Keratinocyte (primary cell): ENCODE results near the gene LRPPRC. TPM values are rescaled to one million over a fixed set of nuclear protein-coding genes. Genes with fewer than 3 reads are reported as not detected.

Source experiments
- DNase-seq: peaks from one replicate; pipeline ENCODE4 v3.0.0-alpha.2; 2011; ENCODE audit warnings: low read depth, missing footprints, low spot score
- FAIRE-seq: peaks from 2 replicates; lab custom pipeline; 2011; peaks lifted over from hg19 to GRCh38; lab: Jason Lieb, UNC
- H2AFZ ChIP-seq: 2 replicates; pipeline ENCODE4 v1.6.0; 2012; ENCODE audit warnings: low read length, control low read depth, inconsistent platforms; ENCODE audit not compliant: control insufficient read depth
- H3K27ac ChIP-seq: 2 replicates; pipeline ENCODE4 v1.5.1; 2011; ENCODE audit warnings: low read length; ENCODE audit not compliant: control insufficient read depth, insufficient read depth
- H3K27me3 ChIP-seq: 3 replicates; pipeline ENCODE4 v1.6.0; 2011; ENCODE audit warnings: low read length; ENCODE audit not compliant: control insufficient read depth, insufficient read depth; ENCODE audit errors: extremely low read depth
- H3K36me3 ChIP-seq, 2 experiments: 2 replicates in 1 of 2; 3 replicates in 1 of 2; pipeline ENCODE4 v1.5.1; 2011; ENCODE audit warnings: low read length in 2 of 2, mild to moderate bottlenecking in 1 of 2; ENCODE audit not compliant: control insufficient read depth in 2 of 2, insufficient read depth in 2 of 2; ENCODE audit errors: extremely low read depth in 1 of 2
- H3K4me1 ChIP-seq: 3 replicates; pipeline ENCODE4 v1.5.1; 2011; ENCODE audit warnings: low read length; ENCODE audit not compliant: control insufficient read depth, insufficient read depth; ENCODE audit errors: extremely low read depth
- H3K4me2 ChIP-seq: 3 replicates; pipeline ENCODE4 v1.6.0; 2011; ENCODE audit warnings: low read depth, low read length; ENCODE audit not compliant: control insufficient read depth, insufficient read depth; ENCODE audit errors: extremely low read depth
- H3K4me3 ChIP-seq, 3 experiments: fragments of 200-600 bp in 1 of 3; sonication (generic) in 1 of 3; 2 replicates in 2 of 3; 3 replicates in 1 of 3; pipeline ENCODE4 v1.5.1; 2011 to 2016; ENCODE audit warnings: low read length in 3 of 3, mild to moderate bottlenecking in 3 of 3, control low read depth in 2 of 3, inconsistent platforms in 1 of 3, low read depth in 1 of 3, mixed read lengths in 1 of 3, mixed run types in 1 of 3, moderate library complexity in 1 of 3; ENCODE audit not compliant: control insufficient read depth in 2 of 3, insufficient read depth in 2 of 3; ENCODE audit errors: extremely low read depth in 1 of 3
- H3K79me2 ChIP-seq: 2 replicates; pipeline ENCODE4 v1.6.0; 2012; ENCODE audit warnings: low read length; ENCODE audit not compliant: control insufficient read depth, insufficient read depth
- H3K9ac ChIP-seq: 3 replicates; pipeline ENCODE4 v1.6.0; 2011; ENCODE audit warnings: low read length; ENCODE audit not compliant: control insufficient read depth, insufficient read depth; ENCODE audit errors: extremely low read depth
- H3K9me1 ChIP-seq: 3 replicates; pipeline ENCODE4 v1.6.0; 2011; ENCODE audit warnings: low read length; ENCODE audit not compliant: control insufficient read depth, insufficient read depth; ENCODE audit errors: extremely low read depth
- H3K9me3 ChIP-seq: 2 replicates; pipeline ENCODE4 v1.5.1; 2012; ENCODE audit warnings: low read depth, low read length; ENCODE audit not compliant: control insufficient read depth
- H4K20me1 ChIP-seq: 3 replicates; pipeline ENCODE4 v1.6.0; 2011; ENCODE audit warnings: low read length; ENCODE audit not compliant: control insufficient read depth, insufficient read depth; ENCODE audit errors: extremely low read depth
- CTCF ChIP-seq, 3 experiments: IDR thresholded peaks in 1 of 3; conservative IDR thresholded peaks in 1 of 3; optimal IDR thresholded peaks in 1 of 3; 2 replicates in 2 of 3; 3 replicates in 1 of 3; pipeline versions ENCODE3 to v1.5.1; 2011; ENCODE audit warnings: low read length in 3 of 3, mild to moderate bottlenecking in 3 of 3, moderate library complexity in 2 of 3, control low read depth in 1 of 3, inconsistent platforms in 1 of 3; ENCODE audit not compliant: insufficient read depth in 2 of 3; ENCODE audit errors: extremely low read depth in 1 of 3
- EZH2 ChIP-seq: IDR thresholded peaks from one replicate; pipeline ENCODE4 v1.6.1; 2012; ENCODE audit warnings: inconsistent platforms, mild to moderate bottlenecking, low read length, moderate library complexity
- dilution Hi-C: fragments of 300-500 bp; cut with MboI; formaldehyde crosslinking; loops from one replicate; pipeline ENCODE4 v1.7.0; 2020; ENCODE audit warnings: low sequenced_read_pairs; ENCODE audit not compliant: extremely low pct_ligation_motif_present
- polyA plus RNA-seq, 5 experiments: library from polyadenylated mRNA; depleted of rRNA in 3 of 5; stranded (reverse) in 3 of 5; stranded (forward) in 1 of 5; unstranded in 1 of 5; fragments of >200 nt; gene quantifications; 1 replicate in 1 of 5; 2 replicates in 3 of 5; 3 replicates in 1 of 5; pipeline versions ENCODE4 v1.2.1 to v1.2.3, GENCODE V29; 2011 to 2012; ENCODE audit warnings: missing spikeins in 2 of 5, low read depth in 1 of 5, low replicate concordance in 1 of 5

LRPPRC gene
- polyA plus RNA-seq, 1 donor (not counting 4 experiments of a cell fraction or from before 2014, with no cell fraction given), result 115 TPM

DNA sequence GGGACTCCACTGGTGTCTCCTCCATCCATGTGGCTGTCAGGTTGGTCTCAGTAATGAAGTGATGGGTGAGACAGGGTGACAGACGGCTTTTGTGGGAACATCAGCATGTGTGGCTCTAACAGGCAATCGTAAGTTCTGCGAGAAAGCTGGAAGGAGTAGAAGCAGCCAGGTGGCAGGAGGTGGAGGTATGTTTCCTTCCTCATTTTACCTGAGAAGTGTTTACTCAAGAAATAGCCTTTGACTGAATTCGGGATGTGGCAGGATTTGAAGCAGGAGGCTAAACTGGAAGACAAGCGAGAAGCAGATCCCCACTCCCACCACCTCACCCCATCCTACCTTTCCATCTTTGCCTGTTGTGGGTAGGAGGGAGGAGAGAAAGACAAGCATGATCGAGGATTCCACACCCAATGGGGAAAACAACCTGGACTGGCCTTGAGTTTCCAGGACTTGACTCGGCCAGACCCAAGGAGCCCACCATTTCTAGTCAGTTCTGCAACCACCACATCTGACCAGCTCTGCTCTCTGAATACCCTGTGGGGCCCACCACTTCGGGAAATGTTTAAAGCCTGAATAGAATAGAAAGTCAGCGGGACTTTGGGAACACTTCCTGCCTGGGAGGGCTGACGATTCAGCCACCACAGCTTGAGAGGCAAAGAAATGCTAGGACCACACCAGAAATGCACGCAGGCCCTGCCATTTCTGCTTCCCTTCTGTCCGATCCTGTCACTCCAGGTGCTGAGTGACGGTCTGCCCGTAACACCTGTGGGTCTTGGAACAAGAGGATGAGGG is 155.8 kb downstream of the LRPPRC start:
- Histone ChIP-seq H3K27ac (no peak overlapping the region), H4K20me1 (no peaks in the 10 kb centered on the region), H3K27me3 (peaks cover 12% of the 10 kb centered on the region), H3K79me2 (no peaks in the 10 kb centered on the region), H3K4me2 (no peak overlapping the region), H3K9me1 (no peaks in the 10 kb centered on the region), H3K4me3 (no peak overlapping the region), H3K9ac (no peak overlapping the region), H3K36me3 (no peaks in the 10 kb centered on the region), H3K9me3 (no peaks in the 10 kb centered on the region), H3K4me1 (peaks cover 5% of the 10 kb centered on the region), H2AFZ (no peak overlapping the region)
- dilution Hi-C loops, result no loop called here
- DNase-seq, result no peak
- FAIRE-seq, result no peak
- TF ChIP-seq CTCF (optimal IDR thresholded peaks at IDR 0.05 in 1 of 3, IDR thresholded peaks at IDR 0.05 in 1 of 3, conservative IDR thresholded peaks at IDR 0.05 in 1 of 3; ENCODE audit: extremely low read depth in 1 of 3, insufficient read depth in 2 of 3, low read length in 3 of 3) (no peak), EZH2 (no peak)

- Histone ChIP-seq H3K27me3 (peaks cover 9% of the 10 kb centered on the region), H3K9me3 (no peaks in the 10 kb centered on the region), H4K20me1 (no peaks in the 10 kb centered on the region), H3K9ac (no peak within 1 kb of the TSS), H3K36me3 (no peaks in the 10 kb centered on the region), H3K4me1 (peaks cover 5% of the 10 kb centered on the region), H3K9me1 (no peaks in the 10 kb centered on the region), H3K27ac (no peak within 1 kb of the TSS), H2AFZ (no peak within 1 kb of the TSS), H3K4me2 (no peak within 1 kb of the TSS), H3K4me3 (no peak within 1 kb of the TSS), H3K79me2 (no peaks in the 10 kb centered on the region)
- no peak for FAIRE-seq
- dilution Hi-C loops, result no loop called here
- no peak for DNase-seq
- TF ChIP-seq EZH2, result no peak
- TF ChIP-seq CTCF (optimal IDR thresholded peaks at IDR 0.05 in 1 of 3, IDR thresholded peaks at IDR 0.05 in 1 of 3, conservative IDR thresholded peaks at IDR 0.05 in 1 of 3; ENCODE audit: extremely low read depth in 1 of 3, insufficient read depth in 2 of 3, low read length in 3 of 3), result no peak
These were observed 157.1 kb downstream of the LRPPRC start, which contains the start of the genes ABCG5 and ABCG8 for GRCh38 chr2:43838560-43839267. ABCG5 (minus strand) TSS chr2:43838839; CDS start chr2:43838679, 160 bp downstream. ABCG8 (plus strand) TSS chr2:43838971; CDS start chr2:43839054, 83 bp downstream.
